ENCODE results near the gene ADI1.

The ADI1 gene

DNA sequence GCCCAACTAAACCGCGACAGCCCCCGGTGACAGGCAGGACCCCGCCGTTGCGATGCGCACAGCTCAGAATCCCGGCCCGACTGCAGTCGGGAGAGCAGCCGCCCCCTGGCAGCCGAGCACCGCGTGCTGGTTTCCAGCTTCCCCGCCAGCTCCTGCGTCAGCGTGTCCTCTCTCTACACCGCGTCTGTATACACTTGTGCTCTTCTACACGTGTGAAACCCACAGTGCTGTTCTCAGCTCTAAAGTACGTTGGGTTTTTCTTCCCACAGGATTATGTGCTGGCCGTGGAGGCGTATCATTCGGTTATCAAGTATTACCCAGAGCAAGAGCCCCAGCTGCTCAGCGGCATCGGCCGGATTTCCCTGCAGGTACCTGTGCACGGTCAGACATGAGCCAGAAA lies 54.0 kb downstream of the ADI1 start:
- H3K79me2 ChIP-seq (ENCODE audit: insufficient read depth, low read length), result no peaks in the 10 kb centered on the region
- no peak overlapping the region for H3K4me3 ChIP-seq (ENCODE audit: insufficient read depth, low read length, poor library complexity, severe bottlenecking)
- no peaks in the 10 kb centered on the region for H3K27me3 ChIP-seq (ENCODE audit: low read length)
- H3K9me3 ChIP-seq (ENCODE audit: insufficient read depth, low read length), result no peaks in the 10 kb centered on the region
- H3F3A ChIP-seq (ENCODE audit: insufficient read depth), result no peaks in the 10 kb centered on the region
- H3K9ac ChIP-seq (ENCODE audit: low read length), result no peak overlapping the region
- H2AFZ ChIP-seq (ENCODE audit: low read depth, low read length, severe bottlenecking), result no peak overlapping the region
- no peak overlapping the region for H3K27ac ChIP-seq (ENCODE audit: low read depth, low read length)
- TF ChIP-seq, protein P1, sequence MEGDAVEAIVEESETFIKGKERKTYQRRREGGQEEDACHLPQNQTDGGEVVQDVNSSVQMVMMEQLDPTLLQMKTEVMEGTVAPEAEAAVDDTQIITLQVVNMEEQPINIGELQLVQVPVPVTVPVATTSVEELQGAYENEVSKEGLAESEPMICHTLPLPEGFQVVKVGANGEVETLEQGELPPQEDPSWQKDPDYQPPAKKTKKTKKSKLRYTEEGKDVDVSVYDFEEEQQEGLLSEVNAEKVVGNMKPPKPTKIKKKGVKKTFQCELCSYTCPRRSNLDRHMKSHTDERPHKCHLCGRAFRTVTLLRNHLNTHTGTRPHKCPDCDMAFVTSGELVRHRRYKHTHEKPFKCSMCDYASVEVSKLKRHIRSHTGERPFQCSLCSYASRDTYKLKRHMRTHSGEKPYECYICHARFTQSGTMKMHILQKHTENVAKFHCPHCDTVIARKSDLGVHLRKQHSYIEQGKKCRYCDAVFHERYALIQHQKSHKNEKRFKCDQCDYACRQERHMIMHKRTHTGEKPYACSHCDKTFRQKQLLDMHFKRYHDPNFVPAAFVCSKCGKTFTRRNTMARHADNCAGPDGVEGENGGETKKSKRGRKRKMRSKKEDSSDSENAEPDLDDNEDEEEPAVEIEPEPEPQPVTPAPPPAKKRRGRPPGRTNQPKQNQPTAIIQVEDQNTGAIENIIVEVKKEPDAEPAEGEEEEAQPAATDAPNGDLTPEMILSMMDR (IDR thresholded peaks at IDR 0.05; ENCODE audit: insufficient read depth, low read length, poor library complexity, severe bottlenecking), result no peak
- no peak for TF ChIP-seq EZH2phosphoT487 (conservative IDR thresholded peaks at IDR 0.05; ENCODE audit: low read length)
- H4K20me1 ChIP-seq (ENCODE audit: low read depth, low read length), result no peaks in the 10 kb centered on the region
- H3K36me3 ChIP-seq (ENCODE audit: low read length), result no peaks in the 10 kb centered on the region
- H3K4me2 ChIP-seq (ENCODE audit: low read depth, low read length, poor library complexity, severe bottlenecking), result no peak overlapping the region
- no peaks in the 10 kb centered on the region for H3K9me2 ChIP-seq (replicated peaks; ENCODE audit: insufficient read depth, low read length)

DNA sequence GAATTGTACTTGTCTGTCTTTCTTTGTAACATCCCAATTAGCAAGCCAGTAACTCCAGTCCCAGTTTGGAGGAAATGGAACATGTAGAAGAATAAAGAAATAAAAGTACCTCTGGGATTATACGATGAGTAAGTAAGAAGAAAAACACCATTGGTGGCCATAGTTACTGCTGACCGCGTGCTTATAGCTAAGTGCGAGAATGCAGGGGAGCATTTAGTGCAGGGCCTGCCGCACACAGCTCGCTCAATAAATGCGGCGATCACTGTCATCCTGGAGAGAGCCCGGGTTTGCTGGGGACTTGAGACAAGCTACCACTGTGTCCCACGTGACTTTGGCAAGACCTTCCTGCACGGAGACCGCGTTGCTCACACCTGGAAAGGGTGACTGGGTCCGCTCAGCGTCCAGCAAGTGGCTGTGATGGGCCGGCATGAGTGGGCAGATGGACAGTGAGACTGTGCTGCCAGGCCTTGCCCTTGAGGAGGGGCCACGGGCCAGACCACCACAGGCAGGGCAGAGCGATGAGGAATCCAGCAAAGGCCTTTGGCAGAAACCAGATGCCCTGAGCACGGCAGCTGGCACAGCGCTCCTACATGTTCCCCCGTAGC lies 54.8 kb downstream of the ADI1 start:
- H3K27ac ChIP-seq (ENCODE audit: low read depth, low read length), result no peak overlapping the region
- H3K4me3 ChIP-seq (ENCODE audit: insufficient read depth, low read length, poor library complexity, severe bottlenecking), result no peak overlapping the region
- H3K4me2 ChIP-seq (ENCODE audit: low read depth, low read length, poor library complexity, severe bottlenecking), result no peak overlapping the region
- no peaks in the 10 kb centered on the region for H3K9me3 ChIP-seq (ENCODE audit: insufficient read depth, low read length)
- H3K79me2 ChIP-seq (ENCODE audit: insufficient read depth, low read length), result no peaks in the 10 kb centered on the region
- no peaks in the 10 kb centered on the region for H3K27me3 ChIP-seq (ENCODE audit: low read length)
- H4K20me1 ChIP-seq (ENCODE audit: low read depth, low read length), result no peaks in the 10 kb centered on the region
- no peaks in the 10 kb centered on the region for H3K36me3 ChIP-seq (ENCODE audit: low read length)
- H3K9me2 ChIP-seq (replicated peaks; ENCODE audit: insufficient read depth, low read length), result no peaks in the 10 kb centered on the region
- no peak overlapping the region for H2AFZ ChIP-seq (ENCODE audit: low read depth, low read length, severe bottlenecking)
- TF ChIP-seq EZH2phosphoT487 (conservative IDR thresholded peaks at IDR 0.05; ENCODE audit: low read length), result no peak
- TF ChIP-seq, protein P1 (IDR thresholded peaks at IDR 0.05; ENCODE audit: insufficient read depth, low read length, poor library complexity, severe bottlenecking), result no peak
- no peaks in the 10 kb centered on the region for H3F3A ChIP-seq (ENCODE audit: insufficient read depth)
- no peak overlapping the region for H3K9ac ChIP-seq (ENCODE audit: low read length)

DNA sequence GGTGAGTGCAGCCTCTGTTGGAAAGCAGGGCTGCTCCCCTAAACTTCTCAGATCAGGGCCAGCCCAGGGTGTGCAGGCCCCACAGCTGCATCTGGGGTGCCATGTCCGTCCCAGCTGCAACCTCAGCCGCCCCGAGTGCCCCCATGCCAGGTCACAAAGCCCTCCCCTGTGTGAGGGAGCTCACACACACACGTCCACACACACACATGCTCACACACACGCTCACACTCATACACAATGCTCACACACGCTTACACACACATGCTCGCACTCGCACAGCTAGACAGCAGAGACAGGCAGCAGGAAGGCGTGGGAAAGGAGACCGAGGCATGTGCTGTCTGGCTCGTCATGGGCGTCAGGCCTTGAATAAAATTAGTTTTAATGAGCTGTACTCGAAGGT lies 55.4 kb downstream of the ADI1 start:
- Histone ChIP-seq H2AFZ (ENCODE audit: low read depth, low read length, severe bottlenecking) (no peak overlapping the region), H3K27me3 (ENCODE audit: low read length) (no peaks in the 10 kb centered on the region), H3K36me3 (ENCODE audit: low read length) (no peaks in the 10 kb centered on the region), H4K20me1 (ENCODE audit: low read depth, low read length) (no peaks in the 10 kb centered on the region), H3K4me2 (ENCODE audit: low read depth, low read length, poor library complexity, severe bottlenecking) (no peak overlapping the region), H3K9me2 (replicated peaks; ENCODE audit: insufficient read depth, low read length) (no peaks in the 10 kb centered on the region), H3K4me3 (ENCODE audit: insufficient read depth, low read length, poor library complexity, severe bottlenecking) (no peak overlapping the region), H3K27ac (ENCODE audit: low read depth, low read length) (no peak overlapping the region), H3K9ac (ENCODE audit: low read length) (no peak overlapping the region), H3K79me2 (ENCODE audit: insufficient read depth, low read length) (no peaks in the 10 kb centered on the region), H3F3A (ENCODE audit: insufficient read depth) (no peaks in the 10 kb centered on the region), H3K9me3 (ENCODE audit: insufficient read depth, low read length) (no peaks in the 10 kb centered on the region)
- TF ChIP-seq, protein P1 (IDR thresholded peaks at IDR 0.05; ENCODE audit: insufficient read depth, low read length, poor library complexity, severe bottlenecking), result no peak
- TF ChIP-seq EZH2phosphoT487 (conservative IDR thresholded peaks at IDR 0.05; ENCODE audit: low read length), result no peak
